Spleen (tissue), 7 donors: ENCODE results near the gene GRIK5.

Source experiments
- CTCF ChIP-seq, 11 experiments: fragments of 200-600 bp in 7 of 11; fragments of 450-650 bp in 4 of 11; sonication (generic) in 4 of 11; IDR thresholded peaks in 8 of 11; conservative IDR thresholded peaks in 3 of 11; 1 replicate in 7 of 11; 2 replicates in 4 of 11; pipeline versions ENCODE4 v1.4.0 to v1.8.0; 2016 to 2021; ENCODE audit warnings: antibody characterized with exemption in 11 of 11, inconsistent platforms in 4 of 11, mild to moderate bottlenecking in 1 of 11
- POLR2A ChIP-seq, 3 donors: fragments of 450-650 bp; IDR thresholded peaks; one replicate each; pipeline ENCODE4 v1.5.1; 2017; ENCODE audit warnings: antibody characterized with exemption in 3 of 3, mild to moderate bottlenecking in 1 of 3
- POLR2AphosphoS5 ChIP-seq, 3 donors: sonication (generic); formaldehyde crosslinking; IDR thresholded peaks; one replicate each; pipeline ENCODE4 v1.5.1; 2017; ENCODE audit warnings: antibody characterized with exemption in 3 of 3
- donor health status: DM: no; HTN: no; CAD: no; lungs with moderate emphysema.
- donor health status: DM: no; HTN: no; CAD: no.
- donor health status: DM: no; HTN: no; CAD: no.

- TF ChIP-seq POLR2AphosphoS5 (IDR thresholded peaks at IDR 0.05) (peak; percentile 15 to 68 (median 33)), POLR2A (IDR thresholded peaks at IDR 0.05) (no peak), CTCF (IDR thresholded peaks at IDR 0.05 in 8 of 11, conservative IDR thresholded peaks at IDR 0.05 in 3 of 11) (no peak)
Observed at GRCh38 chr19:42089772-42090171, 19.8 kb upstream of the GRIK5 start.
